ENCODE data around the gene CEACAM5. TPM values are rescaled to one million over a fixed set of nuclear protein-coding genes. Genes with fewer than 3 reads are reported as not detected.

The CEACAM5 gene
- not detected for total RNA-seq

DNA sequence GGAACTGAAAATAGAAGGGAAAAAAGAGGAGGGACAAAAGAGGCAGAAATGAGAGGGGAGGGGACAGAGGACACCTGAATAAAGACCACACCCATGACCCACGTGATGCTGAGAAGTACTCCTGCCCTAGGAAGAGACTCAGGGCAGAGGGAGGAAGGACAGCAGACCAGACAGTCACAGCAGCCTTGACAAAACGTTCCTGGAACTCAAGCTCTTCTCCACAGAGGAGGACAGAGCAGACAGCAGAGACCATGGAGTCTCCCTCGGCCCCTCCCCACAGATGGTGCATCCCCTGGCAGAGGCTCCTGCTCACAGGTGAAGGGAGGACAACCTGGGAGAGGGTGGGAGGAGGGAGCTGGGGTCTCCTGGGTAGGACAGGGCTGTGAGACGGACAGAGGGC is at the start of gene CEACAM5:
TSS of gene CEACAM5 (plus strand) at position 146 of the 400 bp plus-strand sequence. CDS start at position 252, 106 bp downstream.
- Histone ChIP-seq H3K27me3 (ENCODE audit: insufficient read depth, low read length) (no peaks in the 10 kb centered on the region), H3K4me1 (ENCODE audit: insufficient read depth, low read length) (no peaks in the 10 kb centered on the region), H3K4me3 (ENCODE audit: low read length) (no peak within 1 kb of the TSS), H3K9me3 (ENCODE audit: low read depth, low read length) (no peaks in the 10 kb centered on the region)

DNA sequence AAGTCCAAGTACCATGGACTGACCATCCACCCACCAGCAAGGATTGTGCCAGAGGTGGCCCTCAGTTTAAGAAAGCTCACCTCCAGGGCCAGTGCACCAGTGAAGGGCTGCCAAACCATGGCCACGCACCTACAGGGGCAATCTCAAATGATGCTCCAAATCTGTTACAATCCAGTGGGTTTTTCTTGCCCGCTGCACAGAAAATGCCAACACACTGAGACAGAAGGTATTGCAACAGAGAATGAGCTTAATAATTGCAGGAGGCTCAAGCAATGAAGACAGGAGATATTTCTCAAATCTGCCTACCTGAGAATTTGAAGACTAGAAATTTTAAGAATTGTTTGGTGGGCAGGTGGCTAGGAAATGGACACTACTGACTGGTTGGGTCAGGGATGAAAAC is 42.4 kb upstream of the CEACAM5 start:
- no peaks in the 10 kb centered on the region for H3K4me1 ChIP-seq (ENCODE audit: insufficient read depth, low read length)
- no peak overlapping the region for H3K4me3 ChIP-seq (ENCODE audit: low read length)
- peaks cover 18% of the 10 kb centered on the region for H3K27me3 ChIP-seq (ENCODE audit: insufficient read depth, low read length)
- H3K9me3 ChIP-seq (ENCODE audit: low read depth, low read length), result peaks cover 12% of the 10 kb centered on the region

DNA sequence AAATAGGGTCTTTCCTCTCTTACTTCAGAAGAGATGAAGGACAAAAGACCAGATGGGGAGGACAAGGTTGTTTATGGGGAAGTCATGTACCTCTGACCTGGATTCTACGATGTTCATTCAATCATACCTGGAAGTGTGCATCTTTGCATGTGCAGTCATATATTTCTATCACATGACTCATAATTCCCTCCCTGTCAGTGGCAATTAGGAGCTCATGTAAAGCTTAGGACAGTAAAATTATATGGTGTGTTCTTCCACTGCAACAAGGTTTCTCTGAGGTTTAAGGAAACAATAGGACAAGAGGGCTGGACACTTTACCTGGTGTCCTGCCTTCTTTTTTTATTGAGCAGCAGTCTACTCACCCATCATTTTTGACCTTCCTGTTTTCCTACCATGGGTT is 40.1 kb upstream of the CEACAM5 start:
- H3K4me3 ChIP-seq (ENCODE audit: low read length), result no peak overlapping the region
- peaks cover 31% of the 10 kb centered on the region for H3K27me3 ChIP-seq (ENCODE audit: insufficient read depth, low read length)
- no peaks in the 10 kb centered on the region for H3K4me1 ChIP-seq (ENCODE audit: insufficient read depth, low read length)
- peaks cover 12% of the 10 kb centered on the region for H3K9me3 ChIP-seq (ENCODE audit: low read depth, low read length)

DNA sequence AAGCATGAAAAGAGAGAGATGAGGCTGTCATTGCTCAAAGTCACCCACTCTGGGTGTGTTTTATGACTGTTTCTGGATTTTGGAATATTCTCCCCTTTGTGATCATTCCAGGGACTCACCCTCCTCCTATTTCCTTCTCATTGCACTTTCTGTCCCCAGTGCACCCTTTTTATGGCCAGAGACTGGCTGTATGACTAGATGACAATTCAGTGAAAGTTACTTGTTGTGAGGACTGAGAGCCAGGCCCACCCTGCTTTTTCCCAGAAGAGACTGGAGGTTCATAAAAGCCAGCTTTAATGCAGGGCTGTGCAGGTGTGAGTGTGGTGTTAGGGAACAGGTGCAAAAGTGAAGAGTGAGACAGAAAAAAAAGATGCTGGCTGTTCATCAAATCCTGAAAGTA is 37.7 kb upstream of the CEACAM5 start:
- Histone ChIP-seq H3K9me3 (ENCODE audit: low read depth, low read length) (peaks cover 7% of the 10 kb centered on the region), H3K4me1 (ENCODE audit: insufficient read depth, low read length) (no peaks in the 10 kb centered on the region), H3K4me3 (ENCODE audit: low read length) (no peak overlapping the region), H3K27me3 (ENCODE audit: insufficient read depth, low read length) (peaks cover 48% of the 10 kb centered on the region)

DNA sequence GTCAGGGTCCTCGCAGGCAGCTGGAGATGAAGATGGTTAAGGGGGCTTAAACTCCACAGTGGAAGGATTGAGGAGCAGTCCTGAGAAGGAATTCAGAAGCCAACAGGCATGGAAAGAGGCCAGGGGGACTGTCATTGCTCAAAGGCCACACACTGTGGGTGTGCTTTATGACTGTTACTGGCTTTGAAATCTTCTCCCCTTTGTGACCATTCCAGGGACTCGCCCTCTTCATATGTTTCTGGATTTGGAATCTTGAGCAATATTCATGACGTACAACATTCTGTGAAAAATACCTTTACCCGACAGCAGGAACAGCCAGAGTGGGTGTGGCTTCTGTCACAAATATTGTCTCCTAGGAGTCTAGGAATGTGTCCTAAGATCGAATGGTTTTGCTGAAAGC is 36.9 kb upstream of the CEACAM5 start:
- H3K4me3 ChIP-seq (ENCODE audit: low read length), result no peak overlapping the region
- no peaks in the 10 kb centered on the region for H3K4me1 ChIP-seq (ENCODE audit: insufficient read depth, low read length)
- H3K27me3 ChIP-seq (ENCODE audit: insufficient read depth, low read length), result peaks cover 55% of the 10 kb centered on the region
- no peaks in the 10 kb centered on the region for H3K9me3 ChIP-seq (ENCODE audit: low read depth, low read length)

DNA sequence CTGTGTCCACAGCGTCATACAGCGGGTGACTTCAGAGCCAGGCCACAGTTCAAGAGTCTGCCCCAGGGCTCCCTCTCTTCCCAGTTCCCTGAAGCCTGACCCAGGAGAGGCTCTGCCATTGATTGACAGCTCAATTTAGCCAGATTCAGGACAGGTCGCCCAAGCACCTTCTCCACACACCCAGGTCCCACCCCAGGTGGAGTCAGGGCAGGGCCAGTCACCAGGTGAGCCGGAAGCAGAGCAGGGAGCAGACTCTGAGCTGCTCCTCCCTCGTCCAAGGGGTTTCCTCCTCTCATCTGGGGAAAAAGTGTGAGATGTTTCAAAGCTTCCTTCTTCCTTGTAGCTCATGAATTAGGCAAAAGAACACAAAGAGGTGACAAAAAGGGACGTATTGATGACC is 26.0 kb upstream of the CEACAM5 start:
- Histone ChIP-seq H3K4me3 (ENCODE audit: low read length) (no peak overlapping the region), H3K27me3 (ENCODE audit: insufficient read depth, low read length) (peaks cover 20% of the 10 kb centered on the region), H3K4me1 (ENCODE audit: insufficient read depth, low read length) (no peaks in the 10 kb centered on the region), H3K9me3 (ENCODE audit: low read depth, low read length) (no peaks in the 10 kb centered on the region)

DNA sequence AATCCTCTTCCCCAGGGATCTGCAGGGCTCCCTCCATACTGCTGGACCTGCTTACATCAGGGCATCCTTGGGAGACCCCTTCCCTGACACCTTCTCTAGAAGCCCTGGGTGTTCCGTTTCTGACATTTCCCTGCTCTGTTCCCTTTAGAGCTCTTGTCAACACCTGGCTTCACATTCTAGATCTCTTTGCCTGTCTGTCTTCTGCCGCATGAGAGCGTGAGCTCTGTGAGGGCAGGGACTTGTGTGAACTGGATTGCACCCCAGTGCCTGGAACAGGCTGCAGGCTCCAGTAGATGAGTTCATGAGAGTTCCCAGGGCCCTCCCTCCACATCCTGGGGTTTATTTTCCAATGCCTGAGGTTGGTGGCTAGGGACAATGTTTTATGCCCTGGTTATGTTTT is 21.0 kb upstream of the CEACAM5 start:
- Histone ChIP-seq H3K27me3 (ENCODE audit: insufficient read depth, low read length) (peaks cover 5% of the 10 kb centered on the region), H3K4me3 (ENCODE audit: low read length) (no peak overlapping the region), H3K4me1 (ENCODE audit: insufficient read depth, low read length) (no peaks in the 10 kb centered on the region), H3K9me3 (ENCODE audit: low read depth, low read length) (peaks cover 1% of the 10 kb centered on the region)

DNA sequence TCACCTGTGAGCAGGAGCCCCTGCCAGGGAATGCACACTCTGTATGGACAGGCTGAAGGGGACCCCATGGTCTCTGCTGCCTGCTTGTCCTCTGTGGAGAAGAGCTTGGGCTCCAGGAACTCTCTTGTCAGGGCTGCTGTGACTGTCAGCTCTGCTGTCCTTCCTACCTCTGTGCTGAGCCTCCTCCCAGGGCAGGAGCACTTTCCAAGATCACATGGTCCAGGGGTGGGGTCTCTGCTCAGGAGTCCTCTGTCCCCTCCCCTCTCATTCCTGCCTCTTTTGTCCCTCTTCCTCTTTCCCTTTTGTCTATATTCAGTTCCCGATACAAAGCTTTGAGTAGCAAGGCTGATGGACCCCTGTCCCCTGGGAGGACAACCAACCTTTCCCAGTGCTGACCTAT is 20.3 kb upstream of the CEACAM5 start, which contains the start of gene CEACAM7:
TSS of gene CEACAM7 (minus strand) at position 173 of the 400 bp plus-strand sequence. CDS start at position 68, 105 bp downstream.
- Histone ChIP-seq H3K9me3 (ENCODE audit: low read depth, low read length) (peaks cover 5% of the 10 kb centered on the region), H3K4me3 (ENCODE audit: low read length) (no peak within 1 kb of the TSS), H3K4me1 (ENCODE audit: insufficient read depth, low read length) (no peaks in the 10 kb centered on the region), H3K27me3 (ENCODE audit: insufficient read depth, low read length) (peaks cover 10% of the 10 kb centered on the region)

DNA sequence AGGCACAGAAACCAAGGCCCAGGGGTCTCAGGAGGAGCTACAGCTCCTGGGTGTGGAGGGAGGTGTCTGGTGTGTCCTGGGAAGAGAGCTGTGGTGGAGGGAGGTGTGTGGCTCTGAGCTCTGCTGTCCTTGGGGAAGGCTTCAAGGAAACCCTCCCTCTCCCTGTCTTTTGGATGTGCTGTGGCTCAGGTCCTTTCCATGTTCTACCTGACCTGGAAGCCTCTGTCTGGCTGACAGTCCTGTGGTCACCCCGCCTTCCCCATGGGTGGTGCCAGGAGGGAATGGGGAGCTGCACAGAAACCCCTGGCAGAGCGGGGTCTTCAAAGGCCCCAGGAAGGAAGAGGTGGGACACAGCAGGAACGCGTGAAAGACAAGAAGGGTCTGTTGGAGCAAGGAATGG is 19.7 kb upstream of the CEACAM5 start:
- peaks cover 10% of the 10 kb centered on the region for H3K27me3 ChIP-seq (ENCODE audit: insufficient read depth, low read length)
- no peak overlapping the region for H3K4me3 ChIP-seq (ENCODE audit: low read length)
- H3K4me1 ChIP-seq (ENCODE audit: insufficient read depth, low read length), result no peaks in the 10 kb centered on the region
- H3K9me3 ChIP-seq (ENCODE audit: low read depth, low read length), result peaks cover 5% of the 10 kb centered on the region

DNA sequence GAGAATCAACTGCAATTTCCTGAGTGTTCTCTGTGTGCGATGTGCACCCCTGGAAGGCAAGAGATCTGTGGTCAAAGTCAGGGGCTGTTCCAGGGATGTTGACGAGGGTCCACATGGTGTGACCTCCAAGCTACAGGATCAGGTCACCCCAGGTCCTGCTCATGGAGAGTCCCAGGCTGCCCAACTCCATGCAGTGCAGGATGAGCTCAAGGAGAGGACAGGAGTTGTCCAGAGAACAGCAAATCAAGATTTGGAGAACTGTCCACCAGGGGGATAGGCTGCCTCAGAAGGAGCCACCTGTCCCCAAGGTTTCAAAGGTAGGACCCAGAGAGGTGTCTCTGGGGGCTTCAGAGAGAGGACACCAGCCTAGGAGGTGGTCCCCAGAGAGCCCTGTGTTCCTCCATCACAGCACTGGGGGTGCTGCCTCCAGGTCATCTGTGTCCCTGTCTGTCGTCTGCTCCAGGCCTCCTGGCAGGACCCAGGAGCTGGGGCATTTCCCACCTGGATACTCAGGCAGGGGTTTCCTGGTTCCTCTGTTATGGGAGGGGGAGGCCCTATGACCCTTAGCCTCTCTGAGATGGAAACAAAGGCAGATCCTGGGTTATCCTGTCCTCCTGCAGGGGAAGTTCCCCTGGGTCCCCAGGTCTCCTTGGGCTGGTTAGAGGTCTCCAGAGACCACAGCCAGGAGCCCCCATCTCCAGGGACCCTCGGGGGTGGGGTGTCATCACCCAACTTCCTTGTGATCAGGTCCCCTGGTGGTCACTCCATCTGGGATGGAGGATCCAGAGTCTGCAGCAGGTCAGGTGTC is 18.2 kb upstream of the CEACAM5 start:
- H3K4me1 ChIP-seq (ENCODE audit: insufficient read depth, low read length), result no peaks in the 10 kb centered on the region
- no peak overlapping the region for H3K4me3 ChIP-seq (ENCODE audit: low read length)
- H3K27me3 ChIP-seq (ENCODE audit: insufficient read depth, low read length), result peaks cover 14% of the 10 kb centered on the region
- H3K9me3 ChIP-seq (ENCODE audit: low read depth, low read length), result peaks cover 5% of the 10 kb centered on the region

DNA sequence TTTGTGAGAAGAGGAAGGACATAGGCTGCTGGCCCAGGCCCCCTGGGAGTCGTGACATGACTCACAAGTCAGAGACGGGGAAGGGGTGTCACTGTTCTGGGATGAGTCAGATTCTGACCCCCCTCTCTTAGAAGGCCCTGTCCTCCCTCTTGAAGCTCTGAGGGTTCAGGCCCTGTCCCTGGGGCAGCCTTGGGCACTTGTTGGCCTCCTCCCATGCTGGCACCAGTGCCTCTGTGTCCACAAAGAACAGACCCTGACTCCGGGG is 17.7 kb upstream of the CEACAM5 start:
- H3K9me3 ChIP-seq (ENCODE audit: low read depth, low read length), result peaks cover 5% of the 10 kb centered on the region
- no peak overlapping the region for H3K4me3 ChIP-seq (ENCODE audit: low read length)
- H3K27me3 ChIP-seq (ENCODE audit: insufficient read depth, low read length), result peaks cover 14% of the 10 kb centered on the region
- no peaks in the 10 kb centered on the region for H3K4me1 ChIP-seq (ENCODE audit: insufficient read depth, low read length)

DNA sequence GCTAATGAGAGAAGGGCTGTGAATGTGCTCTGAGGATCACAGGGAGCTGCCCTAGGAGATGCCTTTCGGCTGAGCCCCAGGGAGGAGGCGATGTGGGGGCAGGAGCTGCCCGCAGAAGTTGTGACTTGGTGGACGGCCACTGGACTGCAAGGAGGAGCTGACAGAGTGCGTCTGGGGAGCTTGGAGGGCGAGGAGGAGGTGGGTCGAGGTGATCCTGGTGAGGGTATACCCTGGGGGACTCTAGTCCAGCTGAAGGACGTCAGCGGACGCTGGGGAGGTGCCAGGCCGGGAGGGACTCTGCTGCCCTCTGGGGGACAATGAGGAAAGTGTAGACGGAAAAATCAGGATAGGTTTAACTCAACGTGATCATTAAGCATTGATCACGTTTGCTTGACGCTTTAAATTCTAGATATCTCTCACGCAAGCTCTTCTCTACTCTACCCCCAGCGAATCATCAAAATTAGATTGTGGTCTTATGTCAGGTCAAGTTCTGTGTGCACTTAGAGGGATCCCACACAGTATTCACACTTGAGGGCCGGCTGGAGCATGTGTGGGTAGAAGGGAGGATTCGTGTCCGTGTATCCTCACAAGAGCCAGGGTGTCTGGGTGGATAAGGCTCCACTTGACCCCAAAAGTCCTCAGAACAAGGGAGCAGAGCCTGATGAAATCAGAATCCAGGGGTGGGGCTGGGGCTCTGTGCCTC is 17.0 kb upstream of the CEACAM5 start:
- peaks cover 14% of the 10 kb centered on the region for H3K27me3 ChIP-seq (ENCODE audit: insufficient read depth, low read length)
- H3K4me3 ChIP-seq (ENCODE audit: low read length), result no peak overlapping the region

DNA sequence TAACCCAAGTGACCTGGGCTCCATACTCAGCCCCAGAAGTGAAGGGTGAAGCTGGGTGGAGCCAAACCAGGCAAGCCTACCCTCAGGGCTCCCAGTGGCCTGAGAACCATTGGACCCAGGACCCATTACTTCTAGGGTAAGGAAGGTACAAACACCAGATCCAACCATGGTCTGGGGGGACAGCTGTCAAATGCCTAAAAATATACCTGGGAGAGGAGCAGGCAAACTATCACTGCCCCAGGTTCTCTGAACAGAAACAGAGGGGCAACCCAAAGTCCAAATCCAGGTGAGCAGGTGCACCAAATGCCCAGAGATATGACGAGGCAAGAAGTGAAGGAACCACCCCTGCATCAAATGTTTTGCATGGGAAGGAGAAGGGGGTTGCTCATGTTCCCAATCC is 14.2 kb upstream of the CEACAM5 start:
- peaks cover 5% of the 10 kb centered on the region for H3K9me3 ChIP-seq (ENCODE audit: low read depth, low read length)
- H3K4me3 ChIP-seq (ENCODE audit: low read length), result no peak overlapping the region
- H3K4me1 ChIP-seq (ENCODE audit: insufficient read depth, low read length), result no peaks in the 10 kb centered on the region
- peaks cover 14% of the 10 kb centered on the region for H3K27me3 ChIP-seq (ENCODE audit: insufficient read depth, low read length)

More for the DNA sequence above, 17.0 kb upstream of the CEACAM5 start:
- peaks cover 5% of the 10 kb centered on the region for H3K9me3 ChIP-seq (ENCODE audit: low read depth, low read length)
- no peaks in the 10 kb centered on the region for H3K4me1 ChIP-seq (ENCODE audit: insufficient read depth, low read length)

DNA sequence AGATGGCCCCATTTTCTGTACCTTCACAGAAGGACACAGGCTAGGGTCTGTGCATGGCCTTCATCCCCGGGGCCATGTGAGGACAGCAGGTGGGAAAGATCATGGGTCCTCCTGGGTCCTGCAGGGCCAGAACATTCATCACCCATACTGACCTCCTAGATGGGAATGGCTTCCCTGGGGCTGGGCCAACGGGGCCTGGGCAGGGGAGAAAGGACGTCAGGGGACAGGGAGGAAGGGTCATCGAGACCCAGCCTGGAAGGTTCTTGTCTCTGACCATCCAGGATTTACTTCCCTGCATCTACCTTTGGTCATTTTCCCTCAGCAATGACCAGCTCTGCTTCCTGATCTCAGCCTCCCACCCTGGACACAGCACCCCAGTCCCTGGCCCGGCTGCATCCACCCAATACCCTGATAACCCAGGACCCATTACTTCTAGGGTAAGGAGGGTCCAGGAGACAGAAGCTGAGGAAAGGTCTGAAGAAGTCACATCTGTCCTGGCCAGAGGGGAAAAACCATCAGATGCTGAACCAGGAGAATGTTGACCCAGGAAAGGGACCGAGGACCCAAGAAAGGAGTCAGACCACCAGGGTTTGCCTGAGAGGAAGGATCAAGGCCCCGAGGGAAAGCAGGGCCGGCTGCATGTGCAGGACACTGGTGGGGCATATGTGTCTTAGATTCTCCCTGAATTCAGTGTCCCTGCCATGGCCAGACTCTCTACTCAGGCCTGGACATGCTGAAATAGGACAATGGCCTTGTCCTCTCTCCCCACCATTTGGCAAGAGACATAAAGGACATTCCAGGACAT is 13.4 kb upstream of the CEACAM5 start:
- Histone ChIP-seq H3K4me3 (ENCODE audit: low read length) (no peak overlapping the region), H3K9me3 (ENCODE audit: low read depth, low read length) (peaks cover 5% of the 10 kb centered on the region), H3K27me3 (ENCODE audit: insufficient read depth, low read length) (peaks cover 14% of the 10 kb centered on the region), H3K4me1 (ENCODE audit: insufficient read depth, low read length) (no peaks in the 10 kb centered on the region)

DNA sequence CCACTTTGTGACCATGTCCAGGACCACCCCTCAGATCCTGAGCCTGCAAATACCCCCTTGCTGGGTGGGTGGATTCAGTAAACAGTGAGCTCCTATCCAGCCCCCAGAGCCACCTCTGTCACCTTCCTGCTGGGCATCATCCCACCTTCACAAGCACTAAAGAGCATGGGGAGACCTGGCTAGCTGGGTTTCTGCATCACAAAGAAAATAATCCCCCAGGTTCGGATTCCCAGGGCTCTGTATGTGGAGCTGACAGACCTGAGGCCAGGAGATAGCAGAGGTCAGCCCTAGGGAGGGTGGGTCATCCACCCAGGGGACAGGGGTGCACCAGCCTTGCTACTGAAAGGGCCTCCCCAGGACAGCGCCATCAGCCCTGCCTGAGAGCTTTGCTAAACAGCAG is 12.7 kb upstream of the CEACAM5 start:
- no peak overlapping the region for H3K4me3 ChIP-seq (ENCODE audit: low read length)
- H3K9me3 ChIP-seq (ENCODE audit: low read depth, low read length), result peaks cover 5% of the 10 kb centered on the region
- H3K4me1 ChIP-seq (ENCODE audit: insufficient read depth, low read length), result no peaks in the 10 kb centered on the region
- peaks cover 14% of the 10 kb centered on the region for H3K27me3 ChIP-seq (ENCODE audit: insufficient read depth, low read length)

Data from mononuclear cell (primary cell).